Endothelial cell of umbilical vein (primary cell): ENCODE results near the gene CARHSP1. TPM values are rescaled to one million over a fixed set of nuclear protein-coding genes. Genes with fewer than 3 reads are reported as not detected.
"Not testable (repeated sequence)": the region's sequence is repeated elsewhere in the genome, so short reads cannot be mapped to it uniquely, and the experiment has no call there.

Source experiments
- BruUV-seq: library from RNA; stranded (reverse); fragments of 400-500 nt; replicated peaks from 2 replicates; lab custom pipeline; 2021; lab: Mats Ljungman, UMichigan
- CTCF ChIA-PET: fragments of 300-600, 350-600 bp; sonication (Branson Sonifier 250); formaldehyde crosslinking; loops from one replicate; lab custom pipeline; 2021; ENCODE audit warnings: antibody characterized with exemption, inconsistent platforms; lab: Charles Lee
- POLR2A ChIA-PET: fragments of 300-600, 350-600 bp; sonication (Branson Sonifier 250); formaldehyde crosslinking; loops from one replicate; lab custom pipeline; 2021; ENCODE audit warnings: antibody characterized with exemption, inconsistent platforms; lab: Charles Lee
- DNase-seq: peaks from one replicate; pipeline ENCODE4 v3.0.0-alpha.2; 2011; ENCODE audit warnings: low read depth, low spot score
- FAIRE-seq: peaks from 2 replicates; lab custom pipeline; 2011; peaks lifted over from hg19 to GRCh38; lab: Jason Lieb, UNC
- H2AFZ ChIP-seq: 2 replicates; pipeline ENCODE4 v1.6.0; 2012; ENCODE audit warnings: low read depth, low read length, control low read depth, inconsistent platforms
- H3K27ac ChIP-seq: 2 replicates; pipeline ENCODE4 v1.5.1; 2011; ENCODE audit warnings: low read depth, mild to moderate bottlenecking, control low read depth, low read length, moderate library complexity; ENCODE audit not compliant: insufficient read depth
- H3K27me3 ChIP-seq, 2 experiments: 2 replicates each; pipeline versions ENCODE4 v1.6.0 to v1.6.1; 2011; ENCODE audit warnings: low read length in 2 of 2, mixed read lengths in 1 of 2; ENCODE audit not compliant: control insufficient read depth in 2 of 2, insufficient read depth in 2 of 2
- H3K36me3 ChIP-seq, 2 experiments: 2 replicates in 1 of 2; 3 replicates in 1 of 2; pipeline ENCODE4 v1.5.1; 2011; ENCODE audit warnings: low read length in 2 of 2, mild to moderate bottlenecking in 1 of 2, moderate library complexity in 1 of 2; ENCODE audit not compliant: control insufficient read depth in 2 of 2, insufficient read depth in 2 of 2; ENCODE audit errors: extremely low read depth in 1 of 2
- H3K4me1 ChIP-seq: 3 replicates; pipeline ENCODE4 v1.5.1; 2011; ENCODE audit warnings: mild to moderate bottlenecking, low read length; ENCODE audit not compliant: control insufficient read depth, insufficient read depth; ENCODE audit errors: extremely low read depth
- H3K4me2 ChIP-seq: 2 replicates; pipeline ENCODE4 v1.6.1; 2011; ENCODE audit warnings: low read length, control low read depth, mixed read lengths; ENCODE audit not compliant: insufficient read depth
- H3K4me3 ChIP-seq, 3 experiments: fragments of 200-600 bp in 1 of 3; sonication (generic), shearing (Covaris generic) in 1 of 3; replicated peaks in 1 of 3; 2 replicates each; pipeline ENCODE4 v1.5.1; 2011 to 2016; ENCODE audit warnings: control low read depth in 3 of 3, low read length in 3 of 3, mild to moderate bottlenecking in 2 of 3, inconsistent platforms in 1 of 3, low read depth in 1 of 3, moderate library complexity in 1 of 3; ENCODE audit not compliant: insufficient read depth in 1 of 3
- H3K79me2 ChIP-seq: 2 replicates; pipeline ENCODE4 v1.6.0; 2012; ENCODE audit warnings: low read length, inconsistent platforms; ENCODE audit not compliant: control insufficient read depth, insufficient read depth
- H3K9ac ChIP-seq: replicated peaks from 2 replicates; pipeline ENCODE3; 2011; ENCODE audit warnings: low read length, control low read depth; ENCODE audit not compliant: insufficient read depth; ENCODE audit errors: extremely low read depth
- H3K9me1 ChIP-seq: replicated peaks from 3 replicates; pipeline ENCODE4 v1.6.0; 2011; ENCODE audit warnings: mild to moderate bottlenecking, low read length; ENCODE audit not compliant: control insufficient read depth, insufficient read depth; ENCODE audit errors: extremely low read depth
- H3K9me3 ChIP-seq: replicated peaks from 2 replicates; pipeline ENCODE4 v1.5.1; 2012; ENCODE audit warnings: low read length, inconsistent platforms; ENCODE audit not compliant: control insufficient read depth, insufficient read depth
- H4K20me1 ChIP-seq: replicated peaks from 2 replicates; pipeline ENCODE3; 2011; ENCODE audit warnings: mild to moderate bottlenecking, low read length; ENCODE audit not compliant: control insufficient read depth, insufficient read depth; ENCODE audit errors: extremely low read depth
- JUN ChIP-seq: IDR thresholded peaks from 2 replicates; pipeline ENCODE4 v1.6.1; 2011; ENCODE audit warnings: borderline replicate concordance, low read depth; ENCODE audit not compliant: insufficient read length, insufficient read depth
- POLR2AphosphoS5 ChIP-seq: IDR thresholded peaks from 2 replicates; pipeline ENCODE4 v1.6.1; 2012; ENCODE audit warnings: low read depth, mild to moderate bottlenecking, control low read depth, low read length, moderate library complexity; ENCODE audit not compliant: insufficient read depth
- dilution Hi-C: fragments of 300-500 bp; cut with MboI; formaldehyde crosslinking; loops from one replicate; pipeline ENCODE4 v1.15.0; 2019; ENCODE audit warnings: low sequenced_read_pairs; ENCODE audit not compliant: extremely low pct_ligation_motif_present
- intact Hi-C: fragments of 100-400 bp; cut with micrococcal nuclease; formaldehyde crosslinking; loops from one replicate; pipeline ENCODE4 v1.10.0; 2022
- polyA plus RNA-seq, 4 experiments: library from polyadenylated mRNA; depleted of rRNA in 3 of 4; stranded (reverse) in 3 of 4; unstranded in 1 of 4; fragments of >200 nt; gene quantifications; 2 replicates each; pipeline versions ENCODE4 v1.2.1 to v1.2.3, GENCODE V29; 2011 to 2012; ENCODE audit warnings: missing spikeins in 1 of 4
- total RNA-seq: library from RNA; stranded (reverse); gene quantifications from 2 replicates; pipeline ENCODE4 v1.2.3, GENCODE V29; 2021
- TF ChIP-seq, protein P1 (sequence below), 2 donors: IDR thresholded peaks; 1 replicate in 1 of 2; 2 replicates in 1 of 2; pipeline ENCODE4 v1.5.1; 2011; ENCODE audit warnings: low read length in 2 of 2, mild to moderate bottlenecking in 2 of 2, moderate library complexity in 2 of 2, control low read depth in 1 of 2, inconsistent platforms in 1 of 2, low read depth in 1 of 2; ENCODE audit not compliant: insufficient read depth in 1 of 2; ENCODE audit errors: extremely low read depth in 1 of 2
- TF ChIP-seq, protein P2 (sequence below): IDR thresholded peaks from 2 replicates; pipeline ENCODE4 v1.6.1; 2011; ENCODE audit not compliant: insufficient read depth, insufficient read length

The CARHSP1 gene
- total and polyA plus RNA-seq, 2 donors (not counting 3 experiments of a cell fraction or from before 2014, with no cell fraction given), result 64.9 to 72.5 TPM

DNA sequence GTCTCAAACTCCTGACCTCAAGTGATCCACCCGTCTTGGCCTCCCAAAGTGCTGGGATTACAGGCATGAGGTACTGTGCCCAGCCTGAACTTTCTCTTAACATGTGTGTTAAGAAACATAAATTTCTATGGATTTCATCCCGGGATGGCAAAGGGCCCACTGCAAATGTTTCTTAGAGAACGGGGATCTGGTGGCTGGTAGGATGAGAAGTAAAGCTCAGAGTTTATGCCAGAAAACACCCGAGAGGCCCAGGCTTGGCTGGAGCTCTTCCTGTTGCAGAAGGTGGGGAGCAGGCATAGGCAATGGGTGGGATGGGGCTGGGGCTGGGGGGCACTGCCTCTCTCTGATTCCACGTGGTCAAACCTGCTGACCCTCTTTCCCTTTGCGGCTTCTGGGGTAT lies 5.6 kb upstream of the CARHSP1 start:
- ChIA-PET CTCF (interaction anchor here (0.7 to 1.3 kb wide), 7 partner anchors 21 to 226 kb away, joined by 3 to 4 read pairs (median 3); no protein-coding TSS in a partner anchor), POLR2A (interaction anchor here (0.6 kb wide), 1 partner anchor 21 kb away, joined by 3 read pairs; no protein-coding TSS in a partner anchor)
- Histone ChIP-seq H2AFZ (no peak overlapping the region), H3K9me3 (no peaks in the 10 kb centered on the region), H3K4me1 (peaks cover 8% of the 10 kb centered on the region), H3K27ac (no peak overlapping the region), H3K4me2 (no peak overlapping the region), H4K20me1 (no peaks in the 10 kb centered on the region), H3K4me3 (no peak overlapping the region), H3K9ac (no peak overlapping the region), H3K79me2 (no peaks in the 10 kb centered on the region), H3K9me1 (no peaks in the 10 kb centered on the region), H3K36me3 (no peaks in the 10 kb centered on the region), H3K27me3 (peaks cover 0 to 2% of the 10 kb centered on the region in 2 experiments)
- no peak for DNase-seq
- no TSS peak for BruUV-seq
- FAIRE-seq, result no peak
- dilution Hi-C loops (no loop called here), intact Hi-C loops (no loop called here)
- TF ChIP-seq JUN, result no peak
- no peak for TF ChIP-seq POLR2AphosphoS5
- TF ChIP-seq, protein P1, sequence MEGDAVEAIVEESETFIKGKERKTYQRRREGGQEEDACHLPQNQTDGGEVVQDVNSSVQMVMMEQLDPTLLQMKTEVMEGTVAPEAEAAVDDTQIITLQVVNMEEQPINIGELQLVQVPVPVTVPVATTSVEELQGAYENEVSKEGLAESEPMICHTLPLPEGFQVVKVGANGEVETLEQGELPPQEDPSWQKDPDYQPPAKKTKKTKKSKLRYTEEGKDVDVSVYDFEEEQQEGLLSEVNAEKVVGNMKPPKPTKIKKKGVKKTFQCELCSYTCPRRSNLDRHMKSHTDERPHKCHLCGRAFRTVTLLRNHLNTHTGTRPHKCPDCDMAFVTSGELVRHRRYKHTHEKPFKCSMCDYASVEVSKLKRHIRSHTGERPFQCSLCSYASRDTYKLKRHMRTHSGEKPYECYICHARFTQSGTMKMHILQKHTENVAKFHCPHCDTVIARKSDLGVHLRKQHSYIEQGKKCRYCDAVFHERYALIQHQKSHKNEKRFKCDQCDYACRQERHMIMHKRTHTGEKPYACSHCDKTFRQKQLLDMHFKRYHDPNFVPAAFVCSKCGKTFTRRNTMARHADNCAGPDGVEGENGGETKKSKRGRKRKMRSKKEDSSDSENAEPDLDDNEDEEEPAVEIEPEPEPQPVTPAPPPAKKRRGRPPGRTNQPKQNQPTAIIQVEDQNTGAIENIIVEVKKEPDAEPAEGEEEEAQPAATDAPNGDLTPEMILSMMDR (IDR thresholded peaks at IDR 0.05; ENCODE audit: extremely low read depth in 1 of 2, insufficient read depth in 1 of 2, low read depth in 1 of 2, low read length in 2 of 2), result no peak
- TF ChIP-seq, protein P2, sequence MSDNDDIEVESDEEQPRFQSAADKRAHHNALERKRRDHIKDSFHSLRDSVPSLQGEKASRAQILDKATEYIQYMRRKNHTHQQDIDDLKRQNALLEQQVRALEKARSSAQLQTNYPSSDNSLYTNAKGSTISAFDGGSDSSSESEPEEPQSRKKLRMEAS, result no peak

DNA sequence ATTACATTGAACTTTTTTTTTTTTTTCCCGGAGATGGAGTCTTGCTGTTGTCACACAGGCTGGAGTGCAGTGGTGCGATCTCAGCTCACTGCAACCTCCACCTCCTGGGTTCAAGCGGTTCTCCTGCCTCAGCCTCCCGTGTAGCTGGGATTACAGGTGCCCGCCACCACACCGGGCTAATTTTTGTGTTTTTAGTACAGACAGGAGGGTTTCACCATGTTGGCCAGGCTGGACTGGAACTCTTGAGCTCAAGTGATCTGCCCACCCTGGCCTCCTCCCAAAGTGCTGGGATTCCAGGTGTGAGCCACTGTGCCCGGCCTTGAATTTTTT lies 5.0 kb upstream of the CARHSP1 start:
- H3K9ac ChIP-seq, H3K79me2 ChIP-seq, H4K20me1 ChIP-seq, FAIRE-seq, H3K9me1 ChIP-seq, H3K9me3 ChIP-seq, H3K36me3 ChIP-seq, H3K27me3 ChIP-seq, BruUV-seq, H3K4me3 ChIP-seq, H2AFZ ChIP-seq, DNase-seq, dilution Hi-C loops, H3K27ac ChIP-seq, intact Hi-C loops, H3K4me2 ChIP-seq: not testable (repeated sequence)
- ChIA-PET POLR2A (interaction anchor here (0.6 kb wide), 1 partner anchor 20 kb away, joined by 3 read pairs; no protein-coding TSS in a partner anchor), CTCF (interaction anchor here (0.7 to 8.0 kb wide), 8 partner anchors 7 to 226 kb away, joined by 3 to 67 read pairs (median 4); partner anchors contain the start of gene LITAFD)
- peaks cover 10% of the 10 kb centered on the region for H3K4me1 ChIP-seq
